Measurements from ENCODE around the gene DDX23.

- TF ChIP-seq, protein P1, sequence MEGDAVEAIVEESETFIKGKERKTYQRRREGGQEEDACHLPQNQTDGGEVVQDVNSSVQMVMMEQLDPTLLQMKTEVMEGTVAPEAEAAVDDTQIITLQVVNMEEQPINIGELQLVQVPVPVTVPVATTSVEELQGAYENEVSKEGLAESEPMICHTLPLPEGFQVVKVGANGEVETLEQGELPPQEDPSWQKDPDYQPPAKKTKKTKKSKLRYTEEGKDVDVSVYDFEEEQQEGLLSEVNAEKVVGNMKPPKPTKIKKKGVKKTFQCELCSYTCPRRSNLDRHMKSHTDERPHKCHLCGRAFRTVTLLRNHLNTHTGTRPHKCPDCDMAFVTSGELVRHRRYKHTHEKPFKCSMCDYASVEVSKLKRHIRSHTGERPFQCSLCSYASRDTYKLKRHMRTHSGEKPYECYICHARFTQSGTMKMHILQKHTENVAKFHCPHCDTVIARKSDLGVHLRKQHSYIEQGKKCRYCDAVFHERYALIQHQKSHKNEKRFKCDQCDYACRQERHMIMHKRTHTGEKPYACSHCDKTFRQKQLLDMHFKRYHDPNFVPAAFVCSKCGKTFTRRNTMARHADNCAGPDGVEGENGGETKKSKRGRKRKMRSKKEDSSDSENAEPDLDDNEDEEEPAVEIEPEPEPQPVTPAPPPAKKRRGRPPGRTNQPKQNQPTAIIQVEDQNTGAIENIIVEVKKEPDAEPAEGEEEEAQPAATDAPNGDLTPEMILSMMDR (IDR thresholded peaks at IDR 0.05; ENCODE audit: poor library complexity, severe bottlenecking), result no peak
- TF ChIP-seq REST (IDR thresholded peaks at IDR 0.05; ENCODE audit: borderline replicate concordance), result no peak
- no peak for TF ChIP-seq POLR2AphosphoS5 (IDR thresholded peaks at IDR 0.05)
- TF ChIP-seq RAD21 (conservative IDR thresholded peaks at IDR 0.05), result no peak
Observed at GRCh38 chr12:48822139-48822538, 29.8 kb downstream of the DDX23 start.
